ENCODE results near the gene SPACA4. TPM values are rescaled to one million over a fixed set of nuclear protein-coding genes. Genes with fewer than 3 reads are reported as not detected.

Gene SPACA4
- polyA plus RNA-seq, 2 of the 4 experiments (the other 2 are of a cell fraction): 0.08 to 0.12 TPM

GRCh38 chr19:48616491-48617056 lies 10.0 kb downstream of the SPACA4 start:
- peak overlapping the region in 1 of 2 experiments; percentile 90; a peak in 3 of 6 replicates for H3K27ac ChIP-seq
- ChIA-PET POLR2A (interaction anchor here (0.6 to 3.6 kb wide), 3 partner anchors 7 to 124 kb away, joined by 4 to 70 read pairs (median 4); no protein-coding TSS in a partner anchor), CTCF (interaction anchor here (0.7 to 18.9 kb wide), 8 partner anchors 8 to 350 kb away, joined by 3 to 396 read pairs (median 6); partner anchors contain the start of genes DBP and SPACA4)
- H3K4me3 ChIP-seq: peak overlapping the region; percentile 68; the same call in 2 of the 3 replicates
- 76% methylated on average over 12 of the region's 12 CpGs for WGBS (ENCODE audit: missing lambda C conversion rate)
- TF ChIP-seq HOXB13 (CRISPR knock-in tag; IDR thresholded peaks at IDR 0.05; ENCODE audit: low read depth): no peak
- no peak for TF ChIP-seq FOSB (CRISPR knock-in tag; IDR thresholded peaks at IDR 0.05)
- no peak for TF ChIP-seq ESRRA (IDR thresholded peaks at IDR 0.05; ENCODE audit: borderline replicate concordance, low read length)
- no peak for TF ChIP-seq RCOR1 (IDR thresholded peaks at IDR 0.05; ENCODE audit: low read depth, low read length)
- no peak for TF ChIP-seq EHMT2 (IDR thresholded peaks at IDR 0.05; ENCODE audit: low read depth)
- no peak for TF ChIP-seq HMGXB4 (CRISPR knock-in tag; IDR thresholded peaks at IDR 0.05; ENCODE audit: borderline replicate concordance)
- no peak for TF ChIP-seq PBX3 (IDR thresholded peaks at IDR 0.05)
- TF ChIP-seq FOSL2 (IDR thresholded peaks at IDR 0.05): no peak
- no peak for TF ChIP-seq FOSL2 (CRISPR knock-in tag; IDR thresholded peaks at IDR 0.05)
- no peak for TF ChIP-seq RNF2 (IDR thresholded peaks at IDR 0.05; ENCODE audit: borderline replicate concordance, low read depth)
- TF ChIP-seq, protein P1, sequence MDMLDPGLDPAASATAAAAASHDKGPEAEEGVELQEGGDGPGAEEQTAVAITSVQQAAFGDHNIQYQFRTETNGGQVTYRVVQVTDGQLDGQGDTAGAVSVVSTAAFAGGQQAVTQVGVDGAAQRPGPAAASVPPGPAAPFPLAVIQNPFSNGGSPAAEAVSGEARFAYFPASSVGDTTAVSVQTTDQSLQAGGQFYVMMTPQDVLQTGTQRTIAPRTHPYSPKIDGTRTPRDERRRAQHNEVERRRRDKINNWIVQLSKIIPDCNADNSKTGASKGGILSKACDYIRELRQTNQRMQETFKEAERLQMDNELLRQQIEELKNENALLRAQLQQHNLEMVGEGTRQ (IDR thresholded peaks at IDR 0.05): no peak
- TF ChIP-seq POLR2AphosphoS2 (conservative IDR thresholded peaks at IDR 0.05; ENCODE audit: low read length): no peak; the same call in 1 of the 2 replicates
- DNase-seq (ENCODE audit: low read depth in 1 of 2, low spot score in 1 of 2) (no peak), FAIRE-seq (no peak), ATAC-seq (no peak)
- peak overlapping the region; percentile 92 for H3K4me2 ChIP-seq
- peaks cover 44% of the 10 kb centered on the region for H3K4me1 ChIP-seq
- H3K9me3 ChIP-seq: no peaks in the 10 kb centered on the region

DNA sequence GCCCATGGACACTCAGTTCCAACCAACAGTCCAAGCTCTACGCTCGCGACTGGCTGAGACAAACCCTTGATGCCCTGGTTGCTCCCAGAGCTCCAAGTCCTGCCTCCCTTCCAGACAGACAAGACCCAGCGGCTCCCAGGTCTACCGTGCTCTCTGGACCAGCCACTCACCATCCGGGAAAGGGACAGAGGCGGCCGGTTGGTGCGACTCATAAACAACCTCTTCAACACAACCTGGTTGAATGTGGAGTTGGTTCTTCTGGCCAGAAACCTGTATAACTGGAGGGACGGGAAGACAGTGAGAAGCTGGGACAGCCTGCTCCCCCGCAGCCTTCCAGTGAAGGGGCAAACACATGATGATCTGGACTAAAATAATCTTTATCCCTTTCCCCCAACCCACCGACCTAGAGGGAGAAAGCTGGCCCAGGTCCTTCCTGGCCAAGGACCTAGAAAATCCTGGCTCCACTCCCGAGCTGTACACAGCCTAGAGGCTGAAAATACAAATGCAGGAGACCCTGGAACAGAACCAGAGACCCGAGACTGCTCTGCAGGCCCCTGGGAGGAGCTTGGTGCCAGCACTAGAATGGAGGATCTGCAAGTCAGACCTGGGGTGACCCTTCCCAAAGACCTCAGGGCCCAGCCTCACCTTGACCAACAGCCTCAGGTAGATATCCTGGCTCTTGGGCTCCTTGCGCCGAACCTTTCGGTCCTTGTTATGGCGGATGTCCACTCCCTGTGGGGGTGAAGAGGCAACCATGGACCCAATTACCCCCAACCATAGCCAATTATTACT lies 10.8 kb downstream of the SPACA4 start:
- no peaks in the 10 kb centered on the region for H3K9me3 ChIP-seq
- no peak for TF ChIP-seq EHF (CRISPR knock-in tag; IDR thresholded peaks at IDR 0.05)
- 0 out of 2 replicates have a peak, but pooled peaks have one; percentile 27 for TF ChIP-seq TP53 (CRISPR knock-in tag; IDR thresholded peaks at IDR 0.05)
- TF ChIP-seq BHLHE40 (IDR thresholded peaks at IDR 0.05; ENCODE audit: low read depth, low read length): 0 out of 2 replicates have a peak, but pooled peaks have one; percentile 4
- ChIA-PET CTCF (interaction anchor here (1.0 to 18.9 kb wide), 10 partner anchors 9 to 351 kb away, joined by 3 to 396 read pairs (median 6); partner anchors contain the start of genes DBP and SPACA4), POLR2A (interaction anchor here (0.9 to 3.6 kb wide), 4 partner anchors 8 to 296 kb away, joined by 3 to 70 read pairs (median 7); no protein-coding TSS in a partner anchor)
- peak overlapping the region; percentile 92 for H3K4me2 ChIP-seq
- peak overlapping the region; percentile 89 to 90 for H3K27ac ChIP-seq
- FAIRE-seq (no peak), DNase-seq (ENCODE audit: low read depth in 1 of 2, low spot score in 1 of 2) (no peak), ATAC-seq (no peak)
- peaks cover 44% of the 10 kb centered on the region for H3K4me1 ChIP-seq
- peak overlapping the region; percentile 68 for H3K4me3 ChIP-seq
- WGBS (ENCODE audit: missing lambda C conversion rate): 56% methylated on average over 18 of the region's 18 CpGs

All from A549 (cell line).